Measurements from ENCODE around the gene CLDN10.

Gene CLDN10

DNA sequence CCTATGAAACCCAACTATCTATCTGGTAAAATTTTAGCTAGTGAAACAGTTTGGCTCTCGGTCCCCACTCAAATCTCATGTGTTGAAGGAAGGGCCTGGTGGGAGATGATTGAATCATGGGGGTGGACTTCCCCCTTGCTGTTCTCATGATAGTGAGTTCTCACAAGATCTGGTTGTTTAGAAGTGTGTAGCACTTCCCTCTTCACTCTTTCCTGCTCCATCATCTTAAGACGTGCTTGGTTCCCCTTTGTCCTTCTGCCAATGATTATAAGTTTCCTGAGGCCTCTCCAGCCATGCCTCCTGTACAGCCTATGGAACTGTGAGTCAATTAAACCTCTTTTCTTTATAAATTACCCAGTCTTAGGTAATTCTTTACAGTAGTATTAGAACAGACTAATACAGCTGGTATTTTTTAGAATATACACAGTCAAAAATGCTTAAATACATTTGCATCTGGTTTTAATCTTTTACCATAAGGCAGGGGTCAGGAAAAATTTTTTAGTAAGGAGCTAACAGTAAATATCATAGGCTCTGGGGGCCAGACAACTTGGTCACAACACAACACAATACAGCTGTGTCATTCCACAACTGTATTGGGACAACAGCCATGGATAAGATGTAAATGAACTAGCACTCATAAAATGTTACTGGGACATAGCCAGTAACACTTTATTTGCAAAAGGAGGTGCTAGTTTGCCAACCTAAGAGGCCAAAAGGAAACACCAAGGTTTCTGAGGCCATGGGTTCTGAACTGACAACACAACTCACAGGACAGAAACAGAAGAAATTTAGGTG lies 67.7 kb downstream of the CLDN10 start:
- DNase-seq (ENCODE audit: low read depth in 1 of 2, low spot score in 1 of 2), result peak in 1 of 2 experiments; percentile 1
- in situ Hi-C loops (cut with HindIII; ENCODE audit: low pct_unique_long_range_greater_than_20kb, low sequenced_read_pairs), result no loop called here
- no peak for TF ChIP-seq JUND (IDR thresholded peaks at IDR 0.05; ENCODE audit: low read depth)

DNA sequence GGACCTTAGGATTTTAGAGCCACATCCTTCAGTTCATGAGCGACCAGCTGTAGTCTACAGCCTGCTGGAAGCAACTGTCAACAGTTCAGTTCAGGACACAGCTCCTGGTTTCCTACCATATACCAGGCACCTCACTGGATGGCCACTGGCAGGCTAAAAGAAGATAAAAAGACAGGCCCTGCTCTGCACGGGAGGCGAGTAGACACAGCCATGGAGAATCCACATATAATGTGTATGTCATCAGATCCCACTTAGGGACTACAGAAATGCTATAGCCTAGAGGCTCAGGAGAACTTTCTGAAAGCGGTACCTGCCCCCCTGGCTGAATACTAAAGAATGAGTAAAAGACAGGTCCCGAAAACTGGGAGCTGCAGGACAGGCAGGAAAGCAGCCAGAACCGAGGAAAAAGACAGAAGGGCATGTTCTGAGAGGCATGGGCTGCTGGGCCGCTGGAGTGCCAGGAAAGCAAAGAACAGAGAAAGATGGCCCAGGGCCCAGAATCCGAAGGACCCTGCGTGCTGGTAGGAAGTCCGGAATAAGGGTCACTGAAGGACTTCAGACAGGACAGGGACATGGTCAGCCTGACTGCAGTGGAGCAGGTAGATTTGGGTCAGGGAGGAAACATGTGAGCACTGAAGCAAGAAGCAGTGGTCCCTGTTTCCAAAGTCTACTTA lies 68.4 kb downstream of the CLDN10 start:
- no peak for TF ChIP-seq JUND (IDR thresholded peaks at IDR 0.05; ENCODE audit: low read depth)
- DNase-seq (ENCODE audit: low read depth in 1 of 2, low spot score in 1 of 2), result no peak
- in situ Hi-C loops (cut with HindIII; ENCODE audit: low pct_unique_long_range_greater_than_20kb, low sequenced_read_pairs), result no loop called here

DNA sequence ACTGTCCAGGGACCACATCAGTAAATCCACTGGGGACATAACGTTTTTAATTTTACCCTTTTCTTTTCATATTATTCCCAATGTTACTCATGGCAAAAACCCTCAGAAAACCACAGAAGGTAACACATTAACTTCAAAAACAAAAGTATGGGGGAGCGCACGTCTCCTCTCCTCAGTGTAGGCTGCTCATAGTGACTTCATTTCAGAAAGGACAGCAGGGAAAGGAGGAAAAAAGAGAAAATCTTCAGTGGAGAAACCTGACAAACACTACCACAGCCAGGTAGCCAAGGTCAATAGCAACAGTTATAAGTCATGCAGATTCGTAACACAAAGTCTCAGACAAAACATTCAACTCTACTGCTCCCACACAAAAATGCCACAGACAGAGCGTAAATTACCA lies 70.6 kb downstream of the CLDN10 start:
- in situ Hi-C loops (cut with HindIII; ENCODE audit: low pct_unique_long_range_greater_than_20kb, low sequenced_read_pairs), result no loop called here
- TF ChIP-seq JUND (IDR thresholded peaks at IDR 0.05; ENCODE audit: low read depth), result no peak
- DNase-seq (ENCODE audit: low read depth in 1 of 2, low spot score in 1 of 2), result no peak

DNA sequence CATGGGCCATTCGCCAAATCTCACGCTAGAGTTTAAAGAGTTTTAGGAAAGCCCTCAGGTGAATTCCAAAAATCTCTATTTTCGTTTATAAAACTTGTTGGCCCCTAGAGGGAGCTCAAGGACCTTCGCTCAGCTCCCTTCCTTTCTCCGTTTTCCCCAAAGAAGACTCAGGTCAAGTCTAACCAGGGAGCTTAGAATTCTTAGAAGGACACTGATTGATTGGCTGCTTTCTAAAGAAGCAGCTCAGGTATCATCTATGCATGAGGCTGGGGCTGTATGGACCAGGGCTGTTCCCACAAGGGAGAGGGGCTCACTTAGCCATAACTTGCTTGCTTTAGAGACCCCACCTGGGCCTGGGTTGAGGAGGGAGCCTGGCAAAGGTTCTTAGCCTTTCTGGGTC lies 71.5 kb downstream of the CLDN10 start:
- TF ChIP-seq JUND (IDR thresholded peaks at IDR 0.05; ENCODE audit: low read depth), result no peak
- peak; percentile 26 to 64 for DNase-seq (ENCODE audit: low read depth in 1 of 2, low spot score in 1 of 2)
- in situ Hi-C loops (cut with HindIII; ENCODE audit: low pct_unique_long_range_greater_than_20kb, low sequenced_read_pairs), result no loop called here

DNA sequence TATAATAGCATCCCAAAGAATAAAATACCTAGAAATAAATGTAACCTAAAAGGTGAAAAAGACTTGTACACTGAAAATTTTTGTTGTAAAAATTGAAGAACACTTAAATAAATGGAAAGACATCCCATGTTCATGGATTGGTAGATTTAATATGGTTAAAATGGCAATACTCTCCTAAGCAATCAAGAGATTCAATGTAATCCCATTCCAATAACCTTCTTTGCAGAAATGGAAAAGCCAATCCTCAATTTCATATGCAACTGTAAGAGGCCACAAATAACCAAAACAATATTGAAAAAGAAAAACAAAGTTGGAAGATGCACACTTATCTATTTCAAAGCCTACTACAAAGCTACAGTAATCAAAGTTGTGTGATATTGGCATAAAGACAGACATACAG lies 74.2 kb downstream of the CLDN10 start:
- DNase-seq (ENCODE audit: low read depth in 1 of 2, low spot score in 1 of 2), result no peak
- in situ Hi-C loops (cut with HindIII; ENCODE audit: low pct_unique_long_range_greater_than_20kb, low sequenced_read_pairs), result no loop called here
- no peak for TF ChIP-seq JUND (IDR thresholded peaks at IDR 0.05; ENCODE audit: low read depth)

DNA sequence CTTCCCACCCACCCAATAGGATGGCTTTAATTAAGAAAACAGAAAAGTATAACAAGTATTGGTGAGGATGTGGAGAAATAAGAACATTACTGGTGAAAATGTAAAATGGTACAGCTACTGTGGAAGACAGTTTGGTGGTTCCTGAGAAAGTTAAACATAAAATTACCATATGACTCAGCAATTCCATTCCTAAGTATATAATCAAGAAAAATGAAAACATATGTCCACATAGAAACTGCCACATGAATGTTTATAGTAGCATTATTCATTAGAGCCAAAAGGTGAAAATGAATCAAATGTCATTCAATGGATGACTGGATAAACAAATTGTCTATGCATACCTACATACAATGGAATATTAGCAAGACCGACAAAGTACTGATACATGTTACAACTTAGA lies 75.1 kb downstream of the CLDN10 start:
- TF ChIP-seq JUND (IDR thresholded peaks at IDR 0.05; ENCODE audit: low read depth), result no peak
- in situ Hi-C loops (cut with HindIII; ENCODE audit: low pct_unique_long_range_greater_than_20kb, low sequenced_read_pairs), result no loop called here

DNA sequence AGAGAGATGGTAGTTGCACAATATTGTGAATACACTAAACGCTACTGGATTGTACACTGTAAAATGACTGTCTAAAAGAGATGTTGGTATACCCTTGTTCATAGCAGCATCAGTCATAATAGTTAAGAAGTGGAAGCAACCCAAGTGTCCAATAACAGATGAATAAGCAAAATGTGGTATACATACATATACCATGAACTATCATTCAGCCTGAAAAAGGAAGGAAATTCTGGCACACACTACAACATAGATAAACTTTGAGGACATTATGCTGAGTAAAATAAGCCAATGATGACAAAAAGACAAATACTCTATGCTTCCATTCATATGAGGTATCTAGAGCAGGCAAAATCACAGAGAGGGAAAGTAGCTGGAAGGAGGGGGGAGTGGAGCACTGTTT lies 76.0 kb downstream of the CLDN10 start:
- in situ Hi-C loops (cut with HindIII; ENCODE audit: low pct_unique_long_range_greater_than_20kb, low sequenced_read_pairs), result no loop called here
- no peak for DNase-seq (ENCODE audit: low read depth in 1 of 2, low spot score in 1 of 2)
- no peak for TF ChIP-seq JUND (IDR thresholded peaks at IDR 0.05; ENCODE audit: low read depth)

More for the DNA sequence above, 75.1 kb downstream of the CLDN10 start:
- no peak for DNase-seq (ENCODE audit: low read depth in 1 of 2, low spot score in 1 of 2)

DNA sequence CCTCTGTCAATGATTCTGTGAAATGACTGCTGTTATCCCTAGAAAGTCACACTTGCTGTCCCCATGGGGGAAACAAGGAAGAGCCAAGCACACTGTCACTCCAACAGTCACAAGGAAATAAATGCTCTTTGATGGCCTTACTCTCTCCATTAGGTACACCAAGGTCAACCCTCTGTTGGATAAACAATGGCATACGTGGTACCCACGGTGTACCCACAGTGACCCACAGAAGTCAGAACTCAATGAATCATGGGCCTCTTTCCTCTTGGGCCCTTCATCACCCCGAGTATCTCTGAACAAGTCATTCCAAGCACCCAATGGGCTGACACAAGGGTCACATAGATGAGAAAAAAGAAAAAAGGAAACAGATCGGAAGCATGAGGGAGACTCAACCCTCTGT lies 76.6 kb downstream of the CLDN10 start:
- in situ Hi-C loops (cut with HindIII; ENCODE audit: low pct_unique_long_range_greater_than_20kb, low sequenced_read_pairs), result no loop called here
- no peak for TF ChIP-seq JUND (IDR thresholded peaks at IDR 0.05; ENCODE audit: low read depth)

More for the DNA sequence above, 76.6 kb downstream of the CLDN10 start:
- no peak for DNase-seq (ENCODE audit: low read depth in 1 of 2, low spot score in 1 of 2)
